KMS-11 (cell line): ENCODE measurements around the gene CRIP1.
A peak's percentile ranks its signal among the peaks of the same experiment; 100 is the strongest.

ENCODE experiments used
- H2AFZ ChIP-seq: fragments of 200-600 bp; sonication (generic); 2 replicates; pipeline ENCODE4 v1.6.1; 2016; ENCODE audit warnings: antibody characterized with exemption, mixed run types, low read depth
- H3K27ac ChIP-seq: fragments of 200-600 bp; sonication (generic); 2 replicates; pipeline ENCODE4 v1.6.1; 2016; ENCODE audit warnings: mild to moderate bottlenecking, mixed run types
- H3K27me3 ChIP-seq: fragments of 200-600 bp; sonication (generic); 2 replicates; pipeline ENCODE4 v1.6.1; 2017; ENCODE audit warnings: mild to moderate bottlenecking, low read depth, mixed run types, moderate library complexity; ENCODE audit not compliant: insufficient read depth
- H3K36me3 ChIP-seq: fragments of 200-600 bp; sonication (generic); 2 replicates; pipeline ENCODE4 v1.6.1; 2017; ENCODE audit warnings: mild to moderate bottlenecking, mixed run types; ENCODE audit not compliant: insufficient read depth
- H3K4me1 ChIP-seq: fragments of 200-600 bp; sonication (generic); 2 replicates; pipeline ENCODE4 v1.6.1; 2016; ENCODE audit warnings: mild to moderate bottlenecking, low read depth, mixed run types; ENCODE audit not compliant: poor library complexity, severe bottlenecking
- H3K4me2 ChIP-seq: fragments of 200-600 bp; sonication (generic); 2 replicates; pipeline ENCODE4 v1.7.0; 2016; ENCODE audit warnings: mild to moderate bottlenecking, mixed run types
- H3K4me3 ChIP-seq: fragments of 200-600 bp; sonication (generic); IDR thresholded peaks from 2 replicates; pipeline ENCODE4 v1.6.1; 2017; ENCODE audit warnings: low read depth, low read length, mixed read lengths; ENCODE audit not compliant: insufficient read depth
- H3K79me2 ChIP-seq: fragments of 200-600 bp; sonication (generic); 2 replicates; pipeline ENCODE4 v1.6.1; 2016; ENCODE audit warnings: low read depth, mixed run types; ENCODE audit not compliant: insufficient read depth
- H3K9ac ChIP-seq: fragments of 200-600 bp; sonication (generic); 2 replicates; pipeline ENCODE4 v1.6.1; 2016; ENCODE audit warnings: mild to moderate bottlenecking, mixed run types
- H4K20me1 ChIP-seq: fragments of 200-600 bp; sonication (generic); 2 replicates; pipeline ENCODE4 v1.6.1; 2016; ENCODE audit warnings: mild to moderate bottlenecking, mixed run types; ENCODE audit not compliant: insufficient read depth
- CTCF ChIP-seq: fragments of 200-600 bp; sonication (generic); conservative IDR thresholded peaks from 2 replicates; pipeline ENCODE4 v1.6.1; 2017; ENCODE audit warnings: low read depth, mild to moderate bottlenecking, antibody characterized with exemption, low read length, moderate library complexity, mixed read lengths

The CRIP1 gene

GRCh38 chr14:105473677-105474482, 12.8 kb upstream of the CRIP1 start:
- H3K79me2 ChIP-seq = no peaks in the 10 kb centered on the region
- no peak overlapping the region for H3K4me3 ChIP-seq
- no peak for TF ChIP-seq CTCF
- H4K20me1 ChIP-seq = no peaks in the 10 kb centered on the region
- peak overlapping the region; percentile 64; the same call in 1 of the 2 replicates for H2AFZ ChIP-seq
- H3K4me1 ChIP-seq = peaks cover 18% of the 10 kb centered on the region
- peak overlapping the region; percentile 45; the same call in 1 of the 2 replicates for H3K27ac ChIP-seq
- peak overlapping the region; percentile 39; the same call in 1 of the 2 replicates for H3K9ac ChIP-seq
- H3K36me3 ChIP-seq = no peaks in the 10 kb centered on the region
- H3K27me3 ChIP-seq = peaks cover 37% of the 10 kb centered on the region
- H3K4me2 ChIP-seq = peak overlapping the region; percentile 85

- H3K4me1 ChIP-seq = peaks cover 22% of the 10 kb centered on the region
- H3K79me2 ChIP-seq = no peaks in the 10 kb centered on the region
- TF ChIP-seq CTCF = no peak
- peaks cover 44% of the 10 kb centered on the region for H3K27me3 ChIP-seq
- H2AFZ ChIP-seq = peak within 1 kb of the TSS; percentile 69
- no peaks in the 10 kb centered on the region for H4K20me1 ChIP-seq
- no peaks in the 10 kb centered on the region for H3K36me3 ChIP-seq
- H3K4me3 ChIP-seq = no peak within 1 kb of the TSS
- H3K27ac ChIP-seq = peak within 1 kb of the TSS; percentile 45; the same call in 1 of the 2 replicates
- peak within 1 kb of the TSS; percentile 39; the same call in 1 of the 2 replicates for H3K9ac ChIP-seq
- peak within 1 kb of the TSS; percentile 85 for H3K4me2 ChIP-seq
Observed at GRCh38 chr14:105474483-105475268, 12.0 kb upstream of the CRIP1 start, which contains the start of gene CRIP2. Gene CRIP2, plus strand, starts transcription at chr14:105474821. Its CDS starts 42 bp downstream, at chr14:105474863.

GRCh38 chr14:105475269-105476096, 11.2 kb upstream of the CRIP1 start:
- Histone ChIP-seq H3K27me3 (peaks cover 52% of the 10 kb centered on the region), H3K79me2 (no peaks in the 10 kb centered on the region), H3K4me3 (no peak overlapping the region), H3K27ac (no peak overlapping the region), H4K20me1 (no peaks in the 10 kb centered on the region), H3K36me3 (no peaks in the 10 kb centered on the region), H3K9ac (no peak overlapping the region), H3K4me2 (peak overlapping the region; percentile 73), H2AFZ (peak overlapping the region; percentile 69; the same call in 1 of the 2 replicates), H3K4me1 (peaks cover 30% of the 10 kb centered on the region)
- TF ChIP-seq CTCF = no peak
